Hepatocyte (in vitro differentiated cells): ENCODE results near the gene CACNA2D4. TPM values are rescaled to one million over a fixed set of nuclear protein-coding genes. Genes with fewer than 3 reads are reported as not detected.

Experiments used
- DNase-seq: peaks from one replicate; pipeline ENCODE4 v3.0.0-alpha.2; 2016; ENCODE audit warnings: low spot score
- H2AFZ ChIP-seq: fragments of 200-600 bp; sonication (generic); 2 replicates; pipeline ENCODE4 v1.6.0; 2016; ENCODE audit warnings: antibody characterized with exemption, mild to moderate bottlenecking
- H3K27ac ChIP-seq: fragments of 200-600 bp; sonication (generic); 2 replicates; pipeline ENCODE4 v1.5.1; 2016; ENCODE audit warnings: mild to moderate bottlenecking
- H3K27me3 ChIP-seq: fragments of 200-600 bp; sonication (generic); 2 replicates; pipeline ENCODE4 v1.6.1; 2016
- H3K36me3 ChIP-seq: fragments of 200-600 bp; sonication (generic); replicated peaks from 2 replicates; pipeline ENCODE4 v1.5.1; 2016; ENCODE audit warnings: low read depth; ENCODE audit not compliant: insufficient read depth
- H3K4me1 ChIP-seq: fragments of 200-600 bp; sonication (generic); 2 replicates; pipeline ENCODE4 v1.5.1; 2016; ENCODE audit warnings: mild to moderate bottlenecking, moderate library complexity; ENCODE audit not compliant: insufficient read depth
- H3K4me2 ChIP-seq: fragments of 200-600 bp; sonication (generic); 2 replicates; pipeline ENCODE4 v1.6.0; 2016
- H3K4me3 ChIP-seq: fragments of 200-600 bp; sonication (generic); 2 replicates; pipeline ENCODE4 v1.5.1; 2016; ENCODE audit warnings: mild to moderate bottlenecking
- H3K79me2 ChIP-seq: fragments of 200-600 bp; sonication (generic); 2 replicates; pipeline ENCODE4 v1.6.0; 2017; ENCODE audit warnings: mild to moderate bottlenecking
- H3K9me2 ChIP-seq: fragments of 200-600 bp; sonication (generic); replicated peaks from 2 replicates; pipeline ENCODE4 v1.6.0; 2017; ENCODE audit warnings: mild to moderate bottlenecking; ENCODE audit not compliant: insufficient read depth
- H3K9me3 ChIP-seq: fragments of 200-600 bp; sonication (generic); 2 replicates; pipeline ENCODE4 v1.5.1; 2016; ENCODE audit warnings: low read depth, mild to moderate bottlenecking
- H4K20me1 ChIP-seq: fragments of 200-600 bp; sonication (generic); 2 replicates; pipeline ENCODE4 v1.6.0; 2016; ENCODE audit warnings: mild to moderate bottlenecking; ENCODE audit not compliant: insufficient read depth, poor library complexity, severe bottlenecking
- EZH2 ChIP-seq: fragments of 200-600 bp; sonication (generic); IDR thresholded peaks from 2 replicates; pipeline ENCODE4 v1.6.1; 2016; ENCODE audit warnings: antibody characterized with exemption, mild to moderate bottlenecking, borderline replicate concordance
- EZH2phosphoT487 ChIP-seq: fragments of 200-600 bp; sonication (generic); IDR thresholded peaks from one replicate; pipeline ENCODE4 v1.6.1; 2018; ENCODE audit warnings: antibody characterized with exemption, mild to moderate bottlenecking, low read depth, moderate library complexity; ENCODE audit not compliant: unreplicated experiment, severe bottlenecking
- WGBS: methylation state at CpG from one replicate; pipeline ENCODE4 v1.1.6; 2016; ENCODE audit warnings: low lambda C conversion rate; ENCODE audit errors: missing lambda C conversion rate; 5-methylcytosine and 5-hydroxymethylcytosine counted together
- polyA plus RNA-seq: library from polyadenylated mRNA; unstranded; fragments of >200 nt; fragmentation: Nextera tagmentation; extraction: Ambion mirVana; gene quantifications from 2 replicates; pipeline ENCODE4 v1.2.1, GENCODE V29; 2016
- total RNA-seq: library from RNA; depleted of rRNA; stranded (reverse); fragments of >200 nt; gene quantifications from 2 replicates; pipeline ENCODE4 v1.2.3, GENCODE V29; 2014
- TF ChIP-seq, protein P1 (sequence below): fragments of 200-600 bp; sonication (generic); IDR thresholded peaks from 2 replicates; pipeline ENCODE4 v1.5.1; 2016; ENCODE audit warnings: antibody characterized with exemption, mild to moderate bottlenecking; ENCODE audit not compliant: poor library complexity

CACNA2D4 gene
- total and polyA plus RNA-seq, 2 experiments from 2014 or later, result 1.3 to 2.1 TPM

DNA sequence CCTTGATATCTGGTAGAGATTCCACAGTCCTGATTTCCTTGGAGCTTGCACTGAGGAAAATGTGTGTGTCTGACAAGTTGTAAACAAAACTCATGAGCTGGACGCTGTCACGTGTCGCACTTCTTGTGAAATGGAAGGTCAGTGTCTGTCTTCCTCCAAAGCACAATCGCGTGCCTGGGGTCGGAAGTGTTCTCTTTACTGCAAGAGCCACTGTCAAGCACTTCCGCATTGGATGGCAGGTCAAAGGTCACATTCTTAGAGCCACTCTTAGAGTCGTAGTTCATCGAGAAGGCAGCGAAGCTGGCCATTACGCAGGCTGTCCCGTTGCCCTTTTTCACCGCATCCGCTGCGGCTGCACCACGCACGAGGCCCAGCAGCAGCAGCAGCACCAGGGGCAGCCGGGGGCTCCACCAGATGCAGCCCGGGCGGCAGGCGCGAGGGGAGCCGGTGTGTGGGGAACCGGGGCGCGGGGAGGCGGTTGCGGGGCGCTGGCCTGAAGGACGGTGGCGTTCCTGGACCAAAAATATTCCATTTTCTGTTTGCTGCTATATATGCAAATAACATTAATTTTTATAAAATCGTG lies 53.1 kb downstream of the CACNA2D4 start:
- no peaks in the 10 kb centered on the region for H4K20me1 ChIP-seq
- TF ChIP-seq, protein P1, sequence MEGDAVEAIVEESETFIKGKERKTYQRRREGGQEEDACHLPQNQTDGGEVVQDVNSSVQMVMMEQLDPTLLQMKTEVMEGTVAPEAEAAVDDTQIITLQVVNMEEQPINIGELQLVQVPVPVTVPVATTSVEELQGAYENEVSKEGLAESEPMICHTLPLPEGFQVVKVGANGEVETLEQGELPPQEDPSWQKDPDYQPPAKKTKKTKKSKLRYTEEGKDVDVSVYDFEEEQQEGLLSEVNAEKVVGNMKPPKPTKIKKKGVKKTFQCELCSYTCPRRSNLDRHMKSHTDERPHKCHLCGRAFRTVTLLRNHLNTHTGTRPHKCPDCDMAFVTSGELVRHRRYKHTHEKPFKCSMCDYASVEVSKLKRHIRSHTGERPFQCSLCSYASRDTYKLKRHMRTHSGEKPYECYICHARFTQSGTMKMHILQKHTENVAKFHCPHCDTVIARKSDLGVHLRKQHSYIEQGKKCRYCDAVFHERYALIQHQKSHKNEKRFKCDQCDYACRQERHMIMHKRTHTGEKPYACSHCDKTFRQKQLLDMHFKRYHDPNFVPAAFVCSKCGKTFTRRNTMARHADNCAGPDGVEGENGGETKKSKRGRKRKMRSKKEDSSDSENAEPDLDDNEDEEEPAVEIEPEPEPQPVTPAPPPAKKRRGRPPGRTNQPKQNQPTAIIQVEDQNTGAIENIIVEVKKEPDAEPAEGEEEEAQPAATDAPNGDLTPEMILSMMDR, result no peak
- TF ChIP-seq EZH2, result no peak
- TF ChIP-seq EZH2phosphoT487, result no peak
- no peak for DNase-seq
- no peaks in the 10 kb centered on the region for H3K27me3 ChIP-seq
- no peaks in the 10 kb centered on the region for H3K36me3 ChIP-seq
- no peak overlapping the region for H3K4me2 ChIP-seq
- H3K9me2 ChIP-seq, result no peaks in the 10 kb centered on the region
- H3K4me3 ChIP-seq, result no peak overlapping the region
- no peaks in the 10 kb centered on the region for H3K9me3 ChIP-seq
- H2AFZ ChIP-seq, result no peak overlapping the region
- H3K4me1 ChIP-seq, result no peaks in the 10 kb centered on the region
- WGBS, result 90% methylated on average over 24 of the region's 32 CpGs
- H3K27ac ChIP-seq, result no peak overlapping the region
- H3K79me2 ChIP-seq, result no peaks in the 10 kb centered on the region

DNA sequence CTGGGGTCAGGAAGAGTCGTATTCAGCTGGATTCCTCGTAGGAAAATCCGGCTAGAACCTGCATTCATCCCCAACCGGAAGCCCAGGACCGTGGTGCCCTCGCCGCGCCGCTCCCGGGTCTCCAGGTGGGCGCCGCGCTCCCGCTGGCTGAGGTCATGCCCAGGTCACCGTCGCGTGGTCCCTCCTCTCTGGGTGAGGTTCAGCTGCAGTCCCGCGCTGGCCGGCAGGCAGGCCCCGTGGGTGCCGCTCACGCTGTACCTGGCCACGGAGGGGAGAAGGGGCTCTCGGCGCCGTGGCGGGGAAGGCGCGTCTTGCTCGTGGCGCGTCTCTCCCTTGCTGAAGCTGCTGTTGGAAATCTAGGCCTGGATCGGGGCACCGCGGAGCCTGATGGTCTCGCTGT lies 53.6 kb downstream of the CACNA2D4 start:
- no peaks in the 10 kb centered on the region for H3K9me2 ChIP-seq
- H3K4me1 ChIP-seq, result no peaks in the 10 kb centered on the region
- H3K4me2 ChIP-seq, result no peak overlapping the region
- no peak overlapping the region for H2AFZ ChIP-seq
- H3K36me3 ChIP-seq, result no peaks in the 10 kb centered on the region
- H3K9me3 ChIP-seq, result no peaks in the 10 kb centered on the region
- no peaks in the 10 kb centered on the region for H3K79me2 ChIP-seq
- 97% methylated on average over 31 of the region's 37 CpGs for WGBS
- H3K27ac ChIP-seq, result no peak overlapping the region
- no peak for DNase-seq
- H3K4me3 ChIP-seq, result no peak overlapping the region
- TF ChIP-seq EZH2phosphoT487, result no peak
- TF ChIP-seq, protein P1, result no peak
- TF ChIP-seq EZH2, result no peak
- no peaks in the 10 kb centered on the region for H4K20me1 ChIP-seq
- H3K27me3 ChIP-seq, result no peaks in the 10 kb centered on the region

DNA sequence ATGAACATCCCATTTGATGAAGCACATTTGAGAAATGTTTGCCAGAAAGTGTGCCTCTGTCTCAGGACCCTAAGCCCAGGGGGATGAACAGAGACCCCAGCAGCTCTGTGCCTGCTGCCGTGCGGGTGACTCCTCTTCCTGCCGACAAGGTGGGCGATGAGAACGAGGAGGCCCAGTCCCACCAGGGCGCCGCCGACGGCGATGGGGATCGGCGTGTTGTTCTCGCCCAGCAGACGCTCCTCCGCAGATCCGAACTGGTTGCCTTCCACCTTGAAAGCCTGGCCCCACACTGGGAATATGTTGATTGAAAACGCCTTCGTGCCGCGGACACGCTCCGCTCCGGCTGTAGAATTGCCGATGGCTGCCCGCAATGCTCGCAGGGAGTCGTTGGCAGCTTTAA lies 54.0 kb downstream of the CACNA2D4 start:
- no peaks in the 10 kb centered on the region for H3K27me3 ChIP-seq
- no peak overlapping the region for H3K4me2 ChIP-seq
- no peak overlapping the region for H2AFZ ChIP-seq
- H3K9me3 ChIP-seq, result no peaks in the 10 kb centered on the region
- H3K36me3 ChIP-seq, result no peaks in the 10 kb centered on the region
- no peaks in the 10 kb centered on the region for H3K79me2 ChIP-seq
- no peaks in the 10 kb centered on the region for H4K20me1 ChIP-seq
- H3K27ac ChIP-seq, result no peak overlapping the region
- H3K4me3 ChIP-seq, result no peak overlapping the region
- DNase-seq, result no peak
- no peaks in the 10 kb centered on the region for H3K9me2 ChIP-seq
- TF ChIP-seq, protein P1, result no peak
- no peak for TF ChIP-seq EZH2
- no peak for TF ChIP-seq EZH2phosphoT487
- H3K4me1 ChIP-seq, result no peaks in the 10 kb centered on the region
- 98% methylated on average over 27 of the region's 27 CpGs for WGBS

DNA sequence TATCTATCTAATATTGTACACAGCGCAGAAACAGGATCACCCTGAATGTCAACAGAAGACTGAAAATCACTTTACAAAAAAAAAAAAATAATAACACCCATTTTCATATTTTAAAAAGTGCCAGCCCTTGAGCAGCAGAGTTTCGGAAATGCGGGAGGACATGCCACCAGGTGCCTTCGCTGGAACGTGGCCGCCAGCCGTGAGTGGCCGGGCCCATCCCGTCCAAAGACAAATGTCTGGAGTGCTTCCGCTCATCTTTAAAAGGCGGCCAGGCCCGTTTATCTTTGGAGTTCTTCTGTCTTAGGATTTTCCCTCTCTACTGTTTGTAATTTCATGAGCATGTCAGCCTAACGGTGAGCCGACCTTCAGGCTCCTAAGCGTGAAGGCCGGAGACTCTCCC lies 54.6 kb downstream of the CACNA2D4 start:
- H3K9me3 ChIP-seq, result no peaks in the 10 kb centered on the region
- DNase-seq, result no peak
- H4K20me1 ChIP-seq, result no peaks in the 10 kb centered on the region
- H2AFZ ChIP-seq, result no peak overlapping the region
- H3K79me2 ChIP-seq, result no peaks in the 10 kb centered on the region
- H3K4me3 ChIP-seq, result no peak overlapping the region
- H3K27me3 ChIP-seq, result no peaks in the 10 kb centered on the region
- no peaks in the 10 kb centered on the region for H3K9me2 ChIP-seq
- TF ChIP-seq, protein P1, result no peak
- TF ChIP-seq EZH2phosphoT487 (no peak), EZH2 (no peak)
- no peak overlapping the region for H3K4me2 ChIP-seq
- no peaks in the 10 kb centered on the region for H3K4me1 ChIP-seq
- no peaks in the 10 kb centered on the region for H3K36me3 ChIP-seq
- whole genome bisulfite sequencing, result 85% methylated on average over 16 of the region's 16 CpGs
- H3K27ac ChIP-seq, result no peak overlapping the region
